ENCODE results near the gene PTPRG. TPM values are rescaled to one million over a fixed set of nuclear protein-coding genes. Genes with fewer than 3 reads are reported as not detected.

PTPRG gene
- polyA plus RNA-seq, 1 donor (not counting 4 experiments of a cell fraction or from before 2014, with no cell fraction given): 12.1 TPM

DNA sequence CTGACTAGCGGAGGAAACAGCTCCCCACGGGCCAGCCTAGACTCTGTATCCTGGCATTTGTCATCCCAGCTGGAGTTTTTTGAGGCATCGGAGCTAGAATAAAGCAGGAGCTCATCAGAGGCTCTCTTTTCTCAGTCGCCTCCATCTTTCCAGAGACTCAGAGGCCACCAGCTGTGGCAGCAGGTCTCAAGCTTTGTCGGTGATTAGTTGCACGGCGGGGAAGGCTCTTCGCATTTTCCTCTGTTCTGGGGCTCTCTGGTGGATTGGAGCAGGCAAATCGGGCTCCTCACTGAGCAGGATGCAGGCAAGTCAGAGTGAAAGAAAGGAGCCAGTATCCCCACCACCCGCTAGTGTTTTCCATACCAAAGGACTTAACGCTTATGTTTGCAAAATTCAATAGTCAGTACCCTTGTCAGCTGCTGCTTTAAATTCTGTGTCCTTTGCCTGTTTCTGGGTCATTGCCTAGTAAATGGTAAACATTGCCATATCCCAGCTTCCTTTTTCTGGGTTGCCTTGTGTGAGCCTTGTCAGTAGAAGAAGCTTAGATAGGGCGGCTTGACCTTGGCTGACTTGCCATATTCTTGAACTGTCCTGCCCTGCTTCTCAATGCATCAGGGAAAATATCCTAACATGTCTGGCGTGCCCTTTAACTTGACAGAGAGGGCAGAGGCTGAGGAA, 127.1 kb downstream of the PTPRG start:
- Histone ChIP-seq H3K79me2 (ENCODE audit: control insufficient read depth, insufficient read depth, low read length) (peaks cover 15% of the 10 kb centered on the region), H2AFZ (ENCODE audit: control insufficient read depth, low read length) (no peak overlapping the region), H3K4me2 (ENCODE audit: control insufficient read depth, extremely low read depth, insufficient read depth, low read depth, low read length) (no peak overlapping the region), H3K36me3 (ENCODE audit: control insufficient read depth in 2 of 2, extremely low read depth in 1 of 2, insufficient read depth in 2 of 2, low read length in 2 of 2) (no peaks in the 10 kb centered on the region), H3K4me1 (ENCODE audit: control insufficient read depth, extremely low read depth, insufficient read depth, low read length) (peaks cover 25% of the 10 kb centered on the region), H3K4me3 (ENCODE audit: control insufficient read depth in 2 of 3, extremely low read depth in 1 of 3, insufficient read depth in 2 of 3, low read depth in 1 of 3, low read length in 3 of 3) (no peak overlapping the region), H3K9ac (ENCODE audit: control insufficient read depth, extremely low read depth, insufficient read depth, low read length) (no peak overlapping the region), H3K9me1 (ENCODE audit: control insufficient read depth, extremely low read depth, insufficient read depth, low read length) (no peaks in the 10 kb centered on the region), H3K9me3 (ENCODE audit: control insufficient read depth, low read depth, low read length) (no peaks in the 10 kb centered on the region), H4K20me1 (ENCODE audit: control insufficient read depth, extremely low read depth, insufficient read depth, low read length) (no peaks in the 10 kb centered on the region), H3K27ac (ENCODE audit: control insufficient read depth, insufficient read depth, low read length) (no peak overlapping the region), H3K27me3 (ENCODE audit: control insufficient read depth, extremely low read depth, insufficient read depth, low read length) (no peaks in the 10 kb centered on the region)
- FAIRE-seq: no peak
- dilution Hi-C loops (cut with MboI; ENCODE audit: extremely low pct_ligation_motif_present, low sequenced_read_pairs): no loop called here
- no peak for TF ChIP-seq EZH2 (IDR thresholded peaks at IDR 0.05; ENCODE audit: low read length)
- no peak for TF ChIP-seq CTCF (optimal IDR thresholded peaks at IDR 0.05 in 1 of 3, IDR thresholded peaks at IDR 0.05 in 1 of 3, conservative IDR thresholded peaks at IDR 0.05 in 1 of 3; ENCODE audit: extremely low read depth in 1 of 3, insufficient read depth in 2 of 3, low read length in 3 of 3)
- DNase-seq (ENCODE audit: low read depth, low spot score): no peak

- H3K36me3 ChIP-seq (ENCODE audit: control insufficient read depth in 2 of 2, extremely low read depth in 1 of 2, insufficient read depth in 2 of 2, low read length in 2 of 2): no peaks in the 10 kb centered on the region
- no peak overlapping the region for H3K4me3 ChIP-seq (ENCODE audit: control insufficient read depth in 2 of 3, extremely low read depth in 1 of 3, insufficient read depth in 2 of 3, low read depth in 1 of 3, low read length in 3 of 3)
- no peak overlapping the region for H2AFZ ChIP-seq (ENCODE audit: control insufficient read depth, low read length)
- H3K27ac ChIP-seq (ENCODE audit: control insufficient read depth, insufficient read depth, low read length): no peak overlapping the region
- H3K4me2 ChIP-seq (ENCODE audit: control insufficient read depth, extremely low read depth, insufficient read depth, low read depth, low read length): no peak overlapping the region
- FAIRE-seq (no peak), DNase-seq (ENCODE audit: low read depth, low spot score) (no peak)
- H3K9me3 ChIP-seq (ENCODE audit: control insufficient read depth, low read depth, low read length): no peaks in the 10 kb centered on the region
- no peaks in the 10 kb centered on the region for H3K27me3 ChIP-seq (ENCODE audit: control insufficient read depth, extremely low read depth, insufficient read depth, low read length)
- H3K9me1 ChIP-seq (ENCODE audit: control insufficient read depth, extremely low read depth, insufficient read depth, low read length): no peaks in the 10 kb centered on the region
- TF ChIP-seq EZH2 (IDR thresholded peaks at IDR 0.05; ENCODE audit: low read length) (no peak), CTCF (optimal IDR thresholded peaks at IDR 0.05 in 1 of 3, IDR thresholded peaks at IDR 0.05 in 1 of 3, conservative IDR thresholded peaks at IDR 0.05 in 1 of 3; ENCODE audit: extremely low read depth in 1 of 3, insufficient read depth in 2 of 3, low read length in 3 of 3) (no peak)
- no peaks in the 10 kb centered on the region for H4K20me1 ChIP-seq (ENCODE audit: control insufficient read depth, extremely low read depth, insufficient read depth, low read length)
- dilution Hi-C loops (cut with MboI; ENCODE audit: extremely low pct_ligation_motif_present, low sequenced_read_pairs): no loop called here
- H3K4me1 ChIP-seq (ENCODE audit: control insufficient read depth, extremely low read depth, insufficient read depth, low read length): peaks cover 24% of the 10 kb centered on the region
- no peak overlapping the region for H3K9ac ChIP-seq (ENCODE audit: control insufficient read depth, extremely low read depth, insufficient read depth, low read length)
- peaks cover 7% of the 10 kb centered on the region for H3K79me2 ChIP-seq (ENCODE audit: control insufficient read depth, insufficient read depth, low read length)
Measured at GRCh38 chr3:61690016-61690415, 128.6 kb downstream of the PTPRG start.

Measured in keratinocyte (primary cell).